NCI-H82 treated with DMSO at 0.1 percent for 48 hours (cell line): Measurements from ENCODE around the gene QSER1.
"Not testable (repeated sequence)": the region's sequence is repeated elsewhere in the genome, so short reads cannot be mapped to it uniquely, and the experiment has no call there.

Experiments
- DNase-seq: peaks from one replicate; lab custom pipeline; 2025; ENCODE audit not compliant: unreplicated experiment; lab: John Stamatoyannopoulos, UW

Gene QSER1

DNA sequence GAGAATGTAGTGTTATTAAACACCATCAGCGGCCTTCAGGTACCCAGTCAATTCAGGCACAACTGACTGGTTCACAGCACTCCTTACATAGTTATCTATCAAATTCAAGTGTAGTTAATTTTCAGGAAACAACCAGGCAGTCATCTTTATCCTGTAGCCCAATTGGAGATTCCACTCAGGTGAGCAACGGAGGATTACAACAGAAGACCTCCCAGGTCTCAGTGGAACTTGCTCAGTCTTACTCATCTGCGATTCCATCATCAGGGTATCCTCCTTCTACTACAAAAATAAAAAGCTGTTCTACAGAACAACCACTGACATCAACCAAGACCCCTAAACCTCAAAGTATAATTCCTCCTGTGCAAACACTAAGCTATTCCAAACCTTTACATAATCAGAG, 39.6 kb downstream of the QSER1 start:
- DNase-seq = no peak

DNA sequence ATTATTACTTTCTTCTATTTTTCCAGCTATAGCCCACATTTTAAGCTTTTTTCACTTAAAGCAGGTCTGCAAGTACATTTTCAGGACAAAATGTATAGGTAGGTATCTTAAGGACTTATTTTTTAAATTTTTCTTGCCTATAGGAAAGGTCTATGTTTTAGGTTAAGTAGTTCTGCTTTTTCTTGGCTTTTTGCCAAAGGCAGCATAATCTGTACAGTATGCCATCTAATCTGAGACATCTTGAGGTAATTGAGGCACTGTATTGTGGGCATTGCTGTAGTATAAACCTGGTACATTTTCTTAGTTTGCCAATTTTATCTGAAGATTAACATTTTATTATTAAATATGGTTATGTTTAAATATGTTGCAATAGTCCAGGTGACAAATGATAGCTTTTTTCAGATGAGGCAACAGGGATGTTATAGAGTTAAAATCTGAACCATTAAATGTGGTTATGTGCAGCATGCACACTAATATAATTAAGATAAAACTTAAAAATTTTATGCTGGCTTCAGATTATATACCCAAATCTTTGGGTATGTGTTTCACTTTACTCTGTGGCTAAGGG, 42.9 kb downstream of the QSER1 start:
- no peak for DNase-seq

DNA sequence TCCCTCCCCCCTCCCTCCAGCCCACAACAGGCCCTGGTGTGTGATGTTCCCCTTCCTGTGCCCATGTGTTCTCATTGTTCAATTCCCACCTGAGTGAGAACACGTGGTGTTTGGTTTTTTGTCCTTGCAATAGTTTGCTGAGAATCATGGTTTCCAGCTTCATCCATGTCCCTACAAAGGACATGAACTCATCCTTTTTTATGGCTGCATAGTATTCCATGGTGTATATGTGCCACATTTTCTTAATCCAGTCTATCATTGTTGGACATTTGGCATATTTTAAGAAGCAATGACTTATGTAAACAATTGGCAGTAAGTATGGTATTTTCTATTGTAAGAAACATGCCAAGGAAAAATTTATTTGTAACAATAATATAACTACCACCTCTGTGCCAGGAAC, 43.6 kb downstream of the QSER1 start:
- DNase-seq = not testable (repeated sequence)

DNA sequence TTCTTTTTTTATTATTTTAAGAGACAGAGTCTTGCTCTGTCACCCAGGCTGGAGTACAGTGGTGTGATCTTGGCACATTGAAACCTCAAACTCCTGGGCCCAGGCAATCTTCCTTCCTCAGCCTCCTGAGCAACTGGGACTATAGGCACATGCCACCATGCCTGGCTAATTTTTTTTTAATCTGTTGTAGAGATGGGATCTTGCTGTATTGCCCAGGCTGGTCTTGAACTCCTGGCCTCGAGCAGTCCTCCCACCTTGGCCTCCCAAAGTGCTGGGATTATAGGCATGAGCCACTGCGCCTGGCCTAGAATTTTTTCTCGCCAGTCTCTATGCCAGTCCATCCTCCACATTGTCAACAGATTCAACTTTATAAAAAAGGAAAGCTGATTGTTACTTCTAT, 44.7 kb downstream of the QSER1 start:
- not testable (repeated sequence) for DNase-seq

DNA sequence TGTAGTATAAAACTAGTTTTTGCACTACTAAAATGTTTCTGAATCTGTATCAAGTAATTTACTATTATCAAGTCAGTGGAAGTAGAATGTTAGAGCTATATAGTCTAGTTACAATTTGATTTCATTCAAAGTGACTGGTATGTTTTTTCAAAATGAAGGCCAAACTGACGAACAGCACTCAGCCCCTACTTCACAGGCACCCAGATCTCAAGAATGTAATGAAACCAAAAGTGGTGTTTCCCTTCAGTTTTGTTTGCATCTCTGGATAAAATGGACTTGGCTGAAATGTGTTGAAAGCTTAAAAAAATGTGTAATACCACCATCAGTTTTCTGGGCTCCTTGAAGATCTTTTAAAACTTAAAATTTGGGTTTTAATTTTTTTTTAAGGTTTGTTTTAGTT, 46.4 kb downstream of the QSER1 start:
- DNase-seq = no peak

DNA sequence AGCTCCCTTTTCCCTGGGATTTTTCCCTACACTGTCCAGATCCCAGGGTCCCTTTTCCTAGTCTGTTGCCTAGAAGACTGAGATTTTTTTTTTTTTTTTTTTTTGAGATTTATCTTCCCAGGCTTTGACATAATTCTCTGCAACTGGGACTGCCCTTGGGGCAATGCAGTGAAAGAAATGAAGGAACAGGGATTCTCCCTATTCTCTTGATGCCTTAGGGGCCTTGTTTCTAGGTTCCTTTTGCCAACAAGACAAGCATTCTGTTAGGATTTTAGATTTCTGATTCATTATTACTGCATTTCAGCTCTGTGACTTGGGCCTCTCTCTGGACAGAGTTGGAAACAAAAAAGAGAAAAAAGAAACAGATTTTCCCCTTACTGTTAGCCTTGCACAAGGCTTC, 47.3 kb downstream of the QSER1 start:
- no peak for DNase-seq

DNA sequence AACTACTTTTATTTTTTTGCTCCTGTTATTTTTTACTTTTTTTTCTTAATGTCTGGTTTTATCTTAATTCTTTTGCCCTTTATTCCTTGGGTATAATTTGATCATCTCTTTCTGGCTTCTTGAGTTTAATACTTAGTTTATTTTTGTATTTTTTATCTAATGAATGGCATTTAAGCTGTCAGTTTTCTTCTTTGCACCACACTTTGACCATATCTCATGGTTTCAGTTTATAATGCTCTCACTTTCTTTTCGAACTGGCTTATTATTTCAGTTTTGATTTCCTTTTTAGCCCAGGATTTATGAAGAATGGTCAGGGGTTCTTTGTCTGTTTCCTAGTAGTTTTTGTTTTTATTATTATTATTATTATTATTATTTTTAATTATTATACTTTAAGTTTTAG, 48.3 kb downstream of the QSER1 start:
- DNase-seq = no peak

DNA sequence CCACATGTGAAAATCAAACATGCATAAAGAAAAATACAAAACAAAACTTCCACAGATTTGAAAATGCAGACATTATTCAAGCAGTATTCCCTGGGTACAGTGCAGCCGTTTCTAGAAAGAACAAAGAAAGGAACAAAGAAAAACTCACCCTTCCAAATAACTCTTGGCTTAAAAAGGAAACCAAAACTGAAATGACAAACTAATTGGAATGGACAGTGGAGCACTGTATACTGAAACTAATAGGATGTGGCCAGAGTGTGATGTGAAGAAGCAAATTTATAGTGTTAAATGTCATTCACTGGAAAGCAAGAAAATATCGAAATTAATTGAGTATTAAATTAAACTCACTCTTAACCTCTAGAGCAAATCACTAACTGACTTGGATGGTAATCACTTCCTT, 55.4 kb downstream of the QSER1 start:
- no peak for DNase-seq

DNA sequence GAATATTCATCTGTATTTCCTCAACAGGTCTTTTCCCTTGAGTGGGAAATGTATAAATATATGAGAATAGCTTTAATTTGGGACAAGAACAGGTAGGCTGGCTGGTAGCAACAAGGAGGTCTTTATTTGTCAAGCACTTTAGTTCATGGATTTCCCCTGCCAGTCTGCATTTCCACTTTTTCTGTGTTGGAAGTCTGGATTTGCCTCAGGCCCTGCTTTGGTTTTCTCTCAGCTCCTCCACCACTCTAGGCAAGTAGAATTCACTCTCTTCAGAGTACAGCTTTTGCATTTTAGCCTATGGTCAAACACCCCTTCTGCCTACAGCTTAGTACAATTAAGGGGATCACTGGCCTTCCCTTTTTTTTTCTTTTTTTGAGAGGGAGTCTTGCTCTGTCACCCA, 57.1 kb downstream of the QSER1 start:
- no peak for DNase-seq

DNA sequence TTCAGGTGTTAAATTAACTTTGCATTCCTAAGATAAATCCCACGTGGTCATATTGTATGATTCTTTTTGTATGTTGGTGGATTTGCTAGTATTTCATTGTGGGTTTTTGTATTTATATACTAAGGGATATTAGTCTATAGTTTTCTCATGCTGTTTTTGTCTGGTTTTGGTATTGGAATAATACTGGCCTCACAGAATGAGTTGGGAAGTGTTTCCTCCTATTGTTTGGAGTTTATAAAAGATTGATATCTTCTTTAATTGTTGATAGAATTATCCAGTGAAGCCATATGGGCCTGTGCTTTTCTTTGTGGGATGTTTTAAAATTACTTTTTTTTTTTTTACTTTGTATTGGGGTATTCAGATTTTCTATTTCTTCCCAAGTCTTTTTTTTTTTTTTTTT, 59.8 kb downstream of the QSER1 start:
- DNase-seq = no peak

DNA sequence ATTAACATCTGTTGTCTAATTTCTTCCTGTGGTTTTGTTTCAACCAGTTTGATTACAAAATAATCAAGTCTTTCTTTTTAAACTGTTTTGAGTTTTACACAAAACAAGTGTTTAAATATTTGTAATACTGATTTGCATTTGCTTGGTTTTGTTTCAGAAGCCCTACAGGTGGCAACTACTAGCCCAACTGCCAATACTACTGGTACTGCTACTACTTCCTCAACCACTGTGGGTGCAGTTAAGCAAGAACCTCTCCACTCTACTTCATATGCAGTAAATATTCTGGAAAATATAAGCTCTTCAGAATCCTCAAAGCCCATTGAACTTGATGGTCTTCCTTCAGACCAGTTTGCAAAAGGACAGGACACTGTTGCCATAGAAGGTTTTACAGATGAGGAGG, 61.1 kb downstream of the QSER1 start:
- DNase-seq = no peak

DNA sequence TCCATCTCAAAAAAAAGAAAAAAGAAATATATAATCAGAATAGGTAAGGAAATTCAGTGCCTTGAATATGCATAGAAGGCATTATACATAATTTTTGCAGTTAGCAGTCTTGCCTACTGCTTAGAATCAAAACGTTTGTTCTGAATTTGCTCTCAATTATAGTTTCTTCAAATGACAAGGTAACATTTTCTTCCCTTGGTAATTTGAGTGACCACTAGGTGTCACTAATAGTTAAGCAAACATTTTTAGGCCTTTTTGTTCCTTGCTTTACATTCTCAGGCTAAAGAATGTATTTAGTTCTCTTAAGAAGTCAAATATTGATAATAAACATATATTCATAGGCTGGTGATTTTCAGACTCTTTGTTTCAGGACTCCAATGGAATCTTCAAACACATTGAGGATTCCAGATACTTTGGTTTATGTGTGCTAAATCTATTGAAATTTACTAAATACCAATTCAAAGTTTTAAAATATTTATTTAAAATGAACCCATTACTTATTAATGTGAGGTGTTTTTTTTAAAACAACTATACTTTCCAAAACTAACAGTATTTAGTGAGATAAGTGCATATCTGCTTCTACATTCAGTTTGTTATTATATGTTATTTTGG, 68.0 kb downstream of the QSER1 start:
- DNase-seq = no peak

DNA sequence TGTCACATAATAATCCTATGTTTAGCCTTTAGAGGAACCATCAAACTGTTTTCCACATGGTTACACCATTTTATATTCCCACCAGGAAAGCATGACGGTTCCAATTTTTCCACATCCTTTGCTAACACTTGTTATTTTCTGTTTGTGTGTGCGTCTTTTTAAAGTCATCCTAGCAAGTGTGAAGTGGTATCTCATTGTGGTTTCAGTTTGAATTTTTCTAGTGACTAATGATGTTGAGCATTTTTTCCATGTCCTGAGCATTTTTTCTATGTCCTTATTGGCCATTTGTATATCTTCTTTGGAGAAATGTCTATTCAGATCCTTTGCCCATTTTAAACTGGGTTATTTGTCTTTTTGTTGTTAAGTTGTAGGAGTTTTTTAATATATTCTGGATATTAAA, 69.4 kb downstream of the QSER1 start:
- no peak for DNase-seq

DNA sequence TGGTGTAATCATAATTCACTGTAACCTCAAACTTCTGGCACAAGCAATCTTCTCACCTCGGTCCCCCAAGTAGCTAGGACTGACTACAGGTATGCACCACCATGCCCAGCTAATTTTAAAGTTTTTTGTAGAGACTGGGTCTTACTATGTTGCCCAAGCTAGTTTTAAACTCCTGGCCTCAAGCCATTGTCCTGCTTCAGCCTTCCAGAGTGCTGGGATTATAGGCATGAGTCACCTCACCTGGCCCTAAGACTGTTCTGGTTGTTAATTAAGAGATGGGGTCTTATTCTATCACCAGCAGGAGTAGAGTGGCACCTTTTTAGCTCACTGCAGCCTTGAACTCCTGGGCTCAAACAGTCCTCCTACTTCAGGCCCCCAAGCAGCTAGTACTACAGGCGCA, 71.1 kb downstream of the QSER1 start:
- DNase-seq = no peak

DNA sequence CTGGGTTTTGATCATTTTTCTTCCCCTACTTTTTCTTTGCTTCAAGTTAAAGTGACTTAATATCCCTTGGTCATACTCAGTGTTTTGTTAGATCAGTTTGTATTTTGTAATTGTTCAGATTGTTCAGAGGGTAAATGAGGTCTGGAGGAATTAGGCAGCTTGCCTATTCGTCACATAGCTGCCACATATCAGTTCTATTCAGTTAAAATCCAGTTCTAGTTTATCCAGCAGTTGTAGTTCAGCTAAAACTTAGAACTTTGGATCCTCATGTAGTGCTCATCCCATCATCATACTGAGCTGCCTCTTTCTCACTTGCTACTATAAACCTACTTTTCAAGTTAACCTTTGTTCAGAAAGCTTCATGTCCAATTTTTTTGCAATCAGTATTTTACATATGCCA, 75.9 kb downstream of the QSER1 start:
- DNase-seq = no peak

DNA sequence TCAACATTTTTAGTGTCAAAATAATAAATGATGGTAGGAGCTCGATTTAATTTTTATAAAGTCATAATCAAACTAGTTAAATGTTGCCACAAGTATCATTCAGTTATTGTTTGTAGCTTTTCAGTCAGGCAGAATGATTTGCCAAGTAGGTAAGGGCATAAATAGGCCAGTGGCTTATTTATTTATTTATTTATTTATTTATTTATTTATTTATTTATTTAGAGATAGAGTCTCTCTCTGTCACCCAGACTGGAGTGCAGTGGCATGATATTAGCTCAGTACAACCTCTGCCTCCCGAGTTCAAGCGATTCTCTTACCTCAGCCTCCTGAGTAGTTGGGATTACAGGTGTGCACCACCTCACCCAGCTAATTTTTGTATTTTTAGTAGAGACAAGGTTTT, 79.6 kb downstream of the QSER1 start:
- not testable (repeated sequence) for DNase-seq

DNA sequence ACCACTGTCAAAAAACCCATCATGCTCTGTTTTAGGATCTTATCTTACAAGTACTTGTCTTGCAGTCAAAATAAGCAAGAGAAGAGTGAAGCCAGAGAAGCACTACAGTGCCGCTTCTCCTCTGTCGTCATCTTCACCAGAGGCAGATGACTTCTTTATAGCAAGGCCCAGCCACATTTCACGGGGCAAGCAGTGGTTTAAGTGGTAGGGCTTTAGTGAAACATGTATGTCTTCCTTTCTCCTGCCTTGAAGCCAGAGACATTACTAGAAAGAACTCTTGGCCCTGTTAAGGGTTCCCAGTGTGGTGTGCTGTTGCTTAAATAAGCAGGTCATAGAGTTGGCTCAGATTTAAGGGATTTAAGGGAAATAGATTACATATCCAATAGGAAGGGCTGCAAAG, 80.2 kb downstream of the QSER1 start:
- no peak for DNase-seq

DNA sequence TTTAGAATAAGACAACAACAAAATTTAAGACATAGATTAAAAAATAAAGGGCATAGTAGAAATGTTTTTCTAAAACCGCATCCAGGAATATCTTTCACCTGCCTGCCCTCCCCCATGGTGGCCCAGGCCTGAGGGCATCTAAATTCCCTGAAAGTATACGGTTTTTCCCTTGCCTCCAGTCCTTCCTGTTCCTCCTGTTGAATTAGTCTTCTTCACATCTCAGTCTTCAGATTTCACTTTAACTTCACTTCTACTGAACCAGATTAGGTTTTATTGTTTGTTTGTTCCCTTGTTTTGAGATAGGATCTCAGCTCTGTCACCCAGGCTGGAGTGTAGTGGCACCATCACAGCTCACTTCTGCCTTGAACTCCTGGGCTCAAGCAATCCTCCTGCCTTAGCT, 90.0 kb downstream of the QSER1 start:
- DNase-seq = no peak

DNA sequence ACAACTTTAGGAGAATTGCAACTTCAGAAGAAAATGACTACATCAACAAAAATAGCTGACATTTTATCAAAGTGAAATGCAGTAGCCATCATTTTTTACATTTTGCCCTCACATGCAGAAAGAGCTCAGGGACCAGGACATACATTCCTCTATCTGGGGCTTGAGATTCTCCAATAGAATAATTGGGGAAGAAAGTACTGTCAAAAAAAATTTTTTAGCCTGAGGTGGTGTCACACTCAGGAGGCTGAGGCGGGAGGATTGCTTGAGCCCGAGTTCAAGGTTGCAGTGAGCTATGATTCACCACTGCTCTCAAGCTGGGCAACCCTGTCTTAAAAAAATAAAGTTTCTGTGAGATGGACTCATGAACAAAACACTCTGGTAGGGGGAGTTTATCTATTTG, 90.9 kb downstream of the QSER1 start:
- no peak for DNase-seq

DNA sequence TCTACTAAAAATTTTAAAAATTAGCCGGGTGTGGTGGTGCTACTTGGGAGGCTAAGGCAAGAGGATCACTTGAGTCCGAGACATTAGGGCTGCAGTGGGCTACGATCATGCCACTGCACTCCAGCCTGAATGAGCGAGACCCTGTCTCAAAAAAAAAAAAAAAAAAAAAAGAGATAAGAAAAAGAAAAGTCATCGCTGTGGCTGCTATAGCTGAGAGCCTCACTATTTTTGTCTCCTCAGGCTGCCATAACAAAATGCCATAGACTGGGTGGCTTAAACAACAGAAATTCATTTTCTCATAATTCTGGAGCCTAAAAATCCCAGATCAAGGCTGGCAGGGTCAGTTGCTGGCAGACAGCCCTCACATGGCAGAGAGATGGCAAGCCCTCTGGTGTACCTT, 93.0 kb downstream of the QSER1 start:
- no peak for DNase-seq

DNA sequence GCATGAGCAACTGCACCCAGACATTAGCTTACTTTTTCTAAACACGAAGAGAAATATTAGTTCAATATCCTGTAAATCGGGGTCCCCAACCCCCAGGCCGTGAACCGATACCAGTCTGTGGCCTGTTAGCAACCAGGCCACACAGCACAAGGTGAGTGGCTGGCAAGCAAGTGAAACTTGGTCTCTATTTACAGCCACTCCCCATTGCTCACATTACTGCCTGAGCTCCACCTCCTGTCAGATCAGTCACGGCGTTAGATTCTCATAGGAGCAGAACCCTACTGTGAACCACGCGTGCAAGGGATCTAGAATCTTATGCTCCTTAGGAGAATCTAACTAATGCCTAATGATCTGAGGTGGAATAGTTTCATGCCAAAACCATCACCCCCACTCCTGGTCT, 95.2 kb downstream of the QSER1 start:
- DNase-seq = no peak

DNA sequence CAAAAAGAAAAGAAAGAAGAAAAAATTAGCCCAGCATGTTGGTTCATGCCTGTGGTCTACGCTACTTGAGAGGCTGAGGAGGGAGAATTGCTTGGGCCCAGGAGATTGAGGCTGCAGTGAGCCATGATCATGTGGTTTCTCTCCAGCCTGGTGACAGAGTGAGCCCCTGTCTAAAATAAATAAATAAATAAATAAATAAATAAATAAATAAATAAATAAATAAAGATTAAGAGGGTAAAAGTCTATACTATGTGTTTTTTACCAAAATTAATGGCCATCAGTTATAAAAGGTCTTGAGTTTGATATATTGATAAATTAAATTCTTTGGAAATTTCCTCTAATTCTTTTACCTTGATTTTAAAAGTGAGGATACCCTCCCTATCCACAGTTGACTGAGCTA, 97.9 kb downstream of the QSER1 start:
- DNase-seq = no peak

DNA sequence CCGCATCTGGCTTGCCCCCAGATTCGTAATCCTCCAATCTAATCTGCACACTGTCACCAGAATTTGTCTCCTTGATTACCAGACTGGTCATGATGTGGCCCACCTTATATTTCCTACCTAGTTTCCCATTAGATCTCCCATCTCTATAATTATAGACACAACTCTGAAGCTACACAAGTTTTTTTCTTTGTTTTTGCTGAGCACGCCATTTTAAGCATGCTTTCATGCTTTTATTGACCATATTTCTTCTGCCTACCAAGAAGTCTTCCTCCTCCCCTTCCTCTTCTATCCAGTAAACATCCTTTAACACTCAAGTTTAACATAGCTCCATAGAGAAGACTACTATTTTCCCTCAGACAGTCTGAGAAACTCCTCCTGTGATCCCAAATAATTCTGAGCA, 98.8 kb downstream of the QSER1 start:
- DNase-seq = no peak
